Caco-2 (cell line): ENCODE results near the gene OMG. TPM values are rescaled to one million over a fixed set of nuclear protein-coding genes. Genes with fewer than 3 reads are reported as not detected.
"Not testable (repeated sequence)": the region's sequence is repeated elsewhere in the genome, so short reads cannot be mapped to it uniquely, and the experiment has no call there.

Experiments used
- Bru-seq: library from RNA; stranded (reverse); fragments of 400-500 nt; gene quantifications from one replicate; lab custom pipeline; 2021; lab: Mats Ljungman, UMichigan
- BruChase-seq, 2 experiments: library from RNA; stranded (reverse); fragments of 400-500 nt; gene quantifications; one replicate each; lab custom pipeline; 2021; lab: Mats Ljungman, UMichigan
- BruUV-seq: library from RNA; stranded (reverse); fragments of 400-500 nt; replicated peaks from 2 replicates; lab custom pipeline; 2021; lab: Mats Ljungman, UMichigan
- CTCF ChIA-PET: fragments of 300-600 bp; sonication (Branson Sonifier 250); formaldehyde crosslinking; loops from one replicate; lab custom pipeline; 2022; ENCODE audit warnings: antibody characterized with exemption; lab: Charles Lee
- POLR2A ChIA-PET: fragments of 300-600 bp; sonication (Branson Sonifier 250); formaldehyde crosslinking; loops from one replicate; lab custom pipeline; 2022; ENCODE audit warnings: antibody characterized with exemption; lab: Charles Lee
- DNase-seq, 2 experiments: peaks; one replicate each; pipeline versions ENCODE4 v3.0.0 to v3.0.0-alpha.2; 2020 to 2022
- H3K27me3 ChIP-seq: replicated peaks from 2 replicates; pipeline ENCODE4 v1.6.0; 2011; ENCODE audit warnings: low read length; ENCODE audit not compliant: control insufficient read depth, insufficient read depth
- H3K36me3 ChIP-seq: 2 replicates; pipeline ENCODE4 v1.5.1; 2011; ENCODE audit warnings: low read length; ENCODE audit not compliant: control insufficient read depth, insufficient read depth
- H3K4me1 ChIP-seq: fragments of 250-450 bp; sonication (Bioruptor Pico); 2 replicates; pipeline ENCODE4 v1.5.1; 2020; ENCODE audit warnings: mild to moderate bottlenecking
- H3K4me3 ChIP-seq: 2 replicates; pipeline ENCODE4 v1.5.1; 2011; ENCODE audit warnings: low read depth, mild to moderate bottlenecking, control low read depth, low read length
- H3K9me3 ChIP-seq: fragments of 250-450 bp; sonication (Bioruptor Pico); 2 replicates; pipeline ENCODE4 v1.5.1; 2020; ENCODE audit warnings: mild to moderate bottlenecking, moderate library complexity
- H3K27ac Mint-ChIP-seq: one replicate; pipeline ENCODE4 v1.8.0; 2022; ENCODE audit warnings: mixed read lengths; ENCODE audit not compliant: unreplicated experiment
- H3K27me3 Mint-ChIP-seq: one replicate; pipeline ENCODE4 v1.8.0; 2022; ENCODE audit warnings: mixed read lengths; ENCODE audit not compliant: insufficient read depth, unreplicated experiment
- H3K36me3 Mint-ChIP-seq: one replicate; pipeline ENCODE4 v1.8.0; 2022; ENCODE audit warnings: mild to moderate bottlenecking, mixed read lengths; ENCODE audit not compliant: insufficient read depth, unreplicated experiment
- H3K4me1 Mint-ChIP-seq: one replicate; pipeline ENCODE4 v1.8.0; 2022; ENCODE audit warnings: low read depth, mixed read lengths; ENCODE audit not compliant: unreplicated experiment
- H3K4me3 Mint-ChIP-seq: one replicate; pipeline ENCODE4 v1.8.0; 2022; ENCODE audit warnings: mild to moderate bottlenecking, moderate library complexity, mixed read lengths; ENCODE audit not compliant: unreplicated experiment
- H3K9me3 Mint-ChIP-seq: one replicate; pipeline ENCODE4 v1.8.0; 2022; ENCODE audit warnings: mixed read lengths; ENCODE audit not compliant: unreplicated experiment
- intact Hi-C: fragments of 100-400 bp; cut with micrococcal nuclease; formaldehyde crosslinking; loops from one replicate; pipeline ENCODE4 v1.10.0; 2022; ENCODE audit not compliant: unreplicated experiment
- long read RNA-seq: library from polyadenylated mRNA; stranded (forward); transcript quantifications from one replicate; pipeline ENCODE4 v2.0.0, GENCODE V29; 2022
- total RNA-seq: library from RNA; stranded (reverse); gene quantifications from 2 replicates; pipeline ENCODE4 v1.2.3, GENCODE V29; 2022
- TF ChIP-seq, protein P1 (sequence below), 2 experiments: fragments of 200-600 bp in 1 of 2; IDR thresholded peaks; 1 replicate in 1 of 2; 2 replicates in 1 of 2; pipeline versions ENCODE4 v1.5.1 to v1.8.0; 2011 to 2022; ENCODE audit warnings: antibody characterized with exemption in 1 of 2, control low read depth in 1 of 2, inconsistent platforms in 1 of 2, low read depth in 1 of 2, low read length in 1 of 2, mild to moderate bottlenecking in 1 of 2, moderate library complexity in 1 of 2; ENCODE audit not compliant: insufficient read depth in 1 of 2, severe bottlenecking in 1 of 2, unreplicated experiment in 1 of 2

OMG gene, protein sequence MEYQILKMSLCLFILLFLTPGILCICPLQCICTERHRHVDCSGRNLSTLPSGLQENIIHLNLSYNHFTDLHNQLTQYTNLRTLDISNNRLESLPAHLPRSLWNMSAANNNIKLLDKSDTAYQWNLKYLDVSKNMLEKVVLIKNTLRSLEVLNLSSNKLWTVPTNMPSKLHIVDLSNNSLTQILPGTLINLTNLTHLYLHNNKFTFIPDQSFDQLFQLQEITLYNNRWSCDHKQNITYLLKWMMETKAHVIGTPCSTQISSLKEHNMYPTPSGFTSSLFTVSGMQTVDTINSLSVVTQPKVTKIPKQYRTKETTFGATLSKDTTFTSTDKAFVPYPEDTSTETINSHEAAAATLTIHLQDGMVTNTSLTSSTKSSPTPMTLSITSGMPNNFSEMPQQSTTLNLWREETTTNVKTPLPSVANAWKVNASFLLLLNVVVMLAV
- total RNA-seq = not detected in 2 replicates
- not detected for Bru-seq, nascent RNA
- not detected for BruChase-seq, experiment 1, labeled RNA remaining after a 2-hour chase
- BruChase-seq, experiment 2, labeled RNA remaining after a 6-hour chase = not detected
- long read RNA-seq, partial matches to known transcripts = 0 of 4 reads
- long read RNA-seq, other reads (novel, unspliced or antisense) = 4 of 4 reads

DNA sequence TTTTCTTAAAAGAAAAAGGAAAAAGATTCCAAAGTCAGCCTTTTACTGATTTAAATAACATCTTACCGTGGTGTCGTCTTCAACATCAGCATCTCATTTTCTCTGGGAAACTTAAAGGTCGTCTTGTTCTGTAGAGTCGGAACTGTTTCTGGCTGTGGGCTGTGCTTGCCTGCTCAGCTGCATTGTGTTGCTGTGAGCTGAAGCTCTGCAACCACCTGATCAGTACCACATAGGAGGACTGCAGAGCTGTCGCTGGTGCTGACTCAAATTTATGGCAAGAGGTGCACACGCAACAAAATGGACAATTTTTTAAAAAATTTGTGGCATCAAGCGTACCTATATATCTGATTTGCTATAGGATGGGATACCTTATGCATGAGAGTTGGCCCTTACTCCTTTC, at the start of gene OMG:
TSS of gene OMG (minus strand) at position 150 of the 400 bp plus-strand sequence. CDS start 908 bp downstream, outside the sequence.
- Histone ChIP-seq H3K4me3 (no peak within 1 kb of the TSS), H3K36me3 (no peaks in the 10 kb centered on the region), H3K27me3 (no peaks in the 10 kb centered on the region), H3K4me1 (no peaks in the 10 kb centered on the region), H3K9me3 (no peaks in the 10 kb centered on the region)
- ChIA-PET POLR2A (no interaction called here), CTCF (no interaction called here)
- Mint-ChIP-seq H3K9me3 (no peaks in the 10 kb centered on the region), H3K36me3 (peaks cover 10% of the 10 kb centered on the region), H3K4me3 (no peak within 1 kb of the TSS), H3K27ac (no peak within 1 kb of the TSS), H3K4me1 (no peaks in the 10 kb centered on the region), H3K27me3 (no peaks in the 10 kb centered on the region)
- BruUV-seq = no TSS peak
- intact Hi-C loops = no loop called here
- no peak for DNase-seq
- TF ChIP-seq, protein P1, sequence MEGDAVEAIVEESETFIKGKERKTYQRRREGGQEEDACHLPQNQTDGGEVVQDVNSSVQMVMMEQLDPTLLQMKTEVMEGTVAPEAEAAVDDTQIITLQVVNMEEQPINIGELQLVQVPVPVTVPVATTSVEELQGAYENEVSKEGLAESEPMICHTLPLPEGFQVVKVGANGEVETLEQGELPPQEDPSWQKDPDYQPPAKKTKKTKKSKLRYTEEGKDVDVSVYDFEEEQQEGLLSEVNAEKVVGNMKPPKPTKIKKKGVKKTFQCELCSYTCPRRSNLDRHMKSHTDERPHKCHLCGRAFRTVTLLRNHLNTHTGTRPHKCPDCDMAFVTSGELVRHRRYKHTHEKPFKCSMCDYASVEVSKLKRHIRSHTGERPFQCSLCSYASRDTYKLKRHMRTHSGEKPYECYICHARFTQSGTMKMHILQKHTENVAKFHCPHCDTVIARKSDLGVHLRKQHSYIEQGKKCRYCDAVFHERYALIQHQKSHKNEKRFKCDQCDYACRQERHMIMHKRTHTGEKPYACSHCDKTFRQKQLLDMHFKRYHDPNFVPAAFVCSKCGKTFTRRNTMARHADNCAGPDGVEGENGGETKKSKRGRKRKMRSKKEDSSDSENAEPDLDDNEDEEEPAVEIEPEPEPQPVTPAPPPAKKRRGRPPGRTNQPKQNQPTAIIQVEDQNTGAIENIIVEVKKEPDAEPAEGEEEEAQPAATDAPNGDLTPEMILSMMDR (IDR thresholded peaks at IDR 0.05; ENCODE audit: insufficient read depth in 1 of 2, low read depth in 1 of 2, low read length in 1 of 2, severe bottlenecking in 1 of 2, unreplicated experiment in 1 of 2) = no peak

DNA sequence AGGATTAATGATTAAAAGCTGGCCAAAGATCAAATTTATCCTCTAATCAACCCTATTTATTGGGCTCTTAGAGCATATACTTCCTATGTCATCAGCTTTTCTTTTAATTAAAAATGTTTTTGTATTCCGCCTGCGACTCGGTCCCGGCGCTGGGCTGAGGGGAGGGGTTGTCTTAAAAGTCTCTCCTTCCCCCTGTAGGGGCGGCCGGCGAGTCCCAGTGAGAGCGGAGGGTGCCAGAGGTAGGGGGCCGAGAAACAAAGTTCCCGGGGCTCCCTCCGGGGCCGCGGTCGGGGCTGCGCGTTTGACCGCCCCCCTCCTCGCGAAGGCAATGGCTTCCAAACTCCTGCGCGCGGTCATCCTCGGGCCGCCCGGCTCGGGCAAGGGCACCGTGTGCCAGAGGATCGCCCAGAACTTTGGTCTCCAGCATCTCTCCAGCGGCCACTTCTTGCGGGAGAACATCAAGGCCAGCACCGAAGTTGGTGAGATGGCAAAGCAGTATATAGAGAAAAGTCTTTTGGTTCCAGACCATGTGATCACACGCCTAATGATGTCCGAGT, 48.2 kb upstream of the OMG start:
- H3K4me1 ChIP-seq = not testable (repeated sequence)

DNA sequence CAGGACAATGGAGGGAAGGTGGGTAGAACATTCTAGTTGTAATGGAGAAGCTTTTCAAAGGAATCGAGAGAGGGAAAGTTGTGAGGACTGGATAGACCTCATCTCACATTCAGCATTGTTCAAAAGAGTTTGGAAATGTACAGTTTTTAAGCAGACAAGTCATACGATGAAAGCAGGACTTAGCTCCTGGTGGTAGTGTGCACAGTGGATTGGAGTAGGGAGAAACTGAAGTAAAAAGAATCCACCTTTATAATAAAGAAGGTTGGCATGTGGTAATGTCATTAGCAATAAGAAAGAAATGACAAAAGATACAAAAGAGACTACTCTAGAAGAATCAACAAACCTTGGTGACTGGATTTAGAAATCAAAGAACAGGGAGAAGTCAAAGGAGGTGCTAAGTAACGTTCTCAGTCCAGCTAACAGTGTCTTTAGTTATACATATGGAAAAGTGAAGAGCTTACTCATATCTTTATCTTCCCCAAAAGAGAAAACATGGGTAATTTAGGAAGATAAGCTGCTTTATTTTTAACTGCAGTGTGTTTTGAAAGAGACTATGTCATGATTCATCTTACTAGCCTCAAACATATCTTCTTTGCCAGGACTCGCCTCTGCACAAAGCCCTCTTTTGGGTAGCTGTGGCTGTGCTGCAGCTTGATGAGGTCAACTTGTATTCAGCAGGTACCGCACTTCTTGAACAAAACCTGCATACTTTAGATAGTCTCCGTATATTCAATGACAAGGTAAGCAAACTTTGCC, 43.0 kb upstream of the OMG start:
- Mint-ChIP-seq H3K27ac (peak overlapping the region; percentile 22), H3K4me1 (peaks cover 11% of the 10 kb centered on the region), H3K27me3 (no peaks in the 10 kb centered on the region), H3K9me3 (no peaks in the 10 kb centered on the region), H3K36me3 (peaks cover 40% of the 10 kb centered on the region), H3K4me3 (no peak overlapping the region)
- ChIA-PET POLR2A (no interaction called here), CTCF (interaction anchor here (0.6 kb wide), 1 partner anchor 497 kb away, joined by 3 read pairs; no protein-coding TSS in a partner anchor)
- no peak for DNase-seq
- no TSS peak for BruUV-seq
- Histone ChIP-seq H3K27me3 (no peaks in the 10 kb centered on the region), H3K36me3 (no peaks in the 10 kb centered on the region; the same call in none of the 2 replicates), H3K4me3 (no peak overlapping the region), H3K9me3 (no peaks in the 10 kb centered on the region), H3K4me1 (peaks cover 15% of the 10 kb centered on the region)
- intact Hi-C loops = no loop called here
- TF ChIP-seq, protein P1 (IDR thresholded peaks at IDR 0.05; ENCODE audit: insufficient read depth in 1 of 2, low read depth in 1 of 2, low read length in 1 of 2, severe bottlenecking in 1 of 2, unreplicated experiment in 1 of 2) = no peak

More for the DNA sequence above, 48.2 kb upstream of the OMG start:
- H3K9me3 ChIP-seq, H3K4me1 Mint-ChIP-seq, H3K36me3 ChIP-seq, intact Hi-C loops, H3K4me3 ChIP-seq, H3K27me3 Mint-ChIP-seq, POLR2A ChIA-PET, CTCF ChIA-PET, H3K27ac Mint-ChIP-seq, H3K27me3 ChIP-seq, DNase-seq, H3K9me3 Mint-ChIP-seq, BruUV-seq, H3K4me3 Mint-ChIP-seq: not testable (repeated sequence)
- peaks cover 44% of the 10 kb centered on the region for H3K36me3 Mint-ChIP-seq
